NCI-H128 (cell line): Measurements from ENCODE around the gene LTA.
"Not testable (repeated sequence)": the region's sequence is repeated elsewhere in the genome, so short reads cannot be mapped to it uniquely, and the experiment has no call there.

Experiments
- DNase-seq: peaks from one replicate; lab custom pipeline; 2025; ENCODE audit not compliant: unreplicated experiment; lab: John Stamatoyannopoulos, UW

LTA gene

GRCh38 chr6:31541658-31542521 lies 30.2 kb upstream of the LTA start, which contains the start of gene DDX39B:
Gene DDX39B, minus strand, starts transcription at chr6:31542003. Its CDS starts 1,471 bp downstream, at chr6:31540532.
- DNase-seq, result peak; percentile 91

- DNase-seq, result no peak
These were observed 28.4 kb upstream of the LTA start for GRCh38 chr6:31543639-31544038.

DNA sequence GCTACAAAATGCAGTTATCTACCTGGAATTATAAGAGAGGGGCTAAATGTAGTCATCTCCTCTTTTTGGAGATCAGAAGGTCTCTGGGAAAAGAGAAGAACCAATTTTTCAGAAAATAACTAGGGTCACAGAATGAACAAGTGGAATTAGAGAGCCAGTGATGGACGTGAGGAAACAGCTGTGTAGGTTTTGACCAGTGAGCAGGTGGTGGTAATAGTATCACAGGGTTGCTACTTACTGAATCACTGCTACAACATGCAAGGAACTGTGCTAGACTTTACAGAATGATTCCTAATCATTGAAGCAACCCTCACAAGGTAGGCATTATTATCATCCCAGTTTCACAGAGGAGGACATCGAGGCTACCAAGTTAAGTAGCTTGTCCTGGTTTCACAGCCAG lies 27.4 kb upstream of the LTA start:
- no peak for DNase-seq

- DNase-seq, result no peak
These were observed 26.8 kb upstream of the LTA start for GRCh38 chr6:31545291-31545690.

DNA sequence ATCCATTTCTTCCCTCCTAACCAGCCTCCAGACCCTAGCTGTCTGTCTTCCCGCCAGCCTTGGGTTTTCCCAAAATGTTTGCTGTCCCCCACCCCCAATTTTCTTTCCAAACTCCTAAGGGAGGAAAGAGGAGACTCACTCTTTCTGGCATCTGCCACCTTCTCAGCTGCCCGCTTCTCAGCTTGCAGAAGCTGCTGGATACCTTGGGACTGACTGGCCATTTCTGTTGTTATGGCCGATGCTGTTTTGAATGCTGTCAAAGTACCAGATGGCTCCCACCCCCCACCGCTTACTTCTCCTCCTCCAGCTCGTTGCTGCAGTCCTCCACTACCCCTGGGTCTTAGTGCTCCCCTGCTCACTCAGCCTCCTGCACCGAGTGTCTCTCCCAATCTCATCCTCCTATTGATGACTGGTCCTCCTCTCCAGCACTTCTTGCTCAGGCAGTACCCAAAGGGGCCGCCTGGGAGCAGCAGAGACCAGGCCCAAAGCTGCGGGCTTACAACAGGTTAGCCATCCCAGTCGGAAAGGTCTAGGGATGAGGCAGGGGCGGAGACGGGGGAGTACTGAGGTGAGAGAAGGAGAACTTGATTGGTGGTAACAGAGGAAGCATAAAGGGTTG lies 25.6 kb upstream of the LTA start, which contains the start of gene ATP6V1G2:
Gene ATP6V1G2, minus strand, starts transcription at position 270 of the 619 bp plus-strand sequence. Its CDS starts 49 bp downstream, at position 221.
- peak; percentile 89 for DNase-seq

GRCh38 chr6:31546958-31547726 lies 24.9 kb upstream of the LTA start, which contains the start of gene NFKBIL1:
Gene NFKBIL1, plus strand, starts transcription at chr6:31547608. Its CDS starts 87 bp downstream, at chr6:31547695.
- peak; percentile 90 for DNase-seq

DNA sequence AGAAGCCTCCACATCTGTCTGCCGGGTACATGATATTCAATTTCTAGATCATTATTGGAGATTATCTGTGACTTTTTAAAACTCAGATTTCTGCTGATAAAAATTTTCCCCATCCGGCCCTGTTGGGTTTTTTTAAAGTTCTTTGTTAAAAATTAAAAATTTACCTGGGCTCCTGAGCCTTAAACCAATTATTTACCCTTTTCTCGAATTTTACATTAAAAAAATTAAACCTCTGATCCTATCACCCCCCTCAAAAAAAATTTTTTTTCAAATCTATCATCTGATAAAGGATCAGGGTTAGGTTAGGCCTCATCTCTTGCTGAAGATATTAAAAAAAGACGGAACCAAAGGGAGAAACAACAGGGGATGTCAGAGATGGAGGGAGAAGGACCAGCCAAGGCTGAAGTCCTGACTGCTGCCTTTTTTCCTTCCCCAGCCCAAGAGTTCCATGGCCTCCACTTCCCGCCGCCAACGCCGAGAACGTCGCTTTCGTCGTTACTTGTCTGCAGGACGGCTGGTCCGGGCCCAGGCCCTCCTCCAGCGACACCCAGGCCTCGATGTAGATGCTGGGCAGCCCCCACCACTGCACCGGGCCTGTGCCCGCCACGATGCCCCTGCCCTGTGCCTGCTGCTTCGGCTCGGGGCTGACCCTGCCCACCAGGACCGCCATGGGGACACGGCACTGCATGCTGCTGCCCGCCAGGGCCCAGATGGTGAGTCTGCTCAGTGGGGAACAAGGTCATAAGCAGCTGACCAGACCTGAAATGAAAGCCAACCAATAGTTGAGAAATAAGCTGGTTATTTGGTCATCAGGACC lies 24.2 kb upstream of the LTA start:
- no peak for DNase-seq

GRCh38 chr6:31548544-31548873 lies 23.6 kb upstream of the LTA start:
- no peak for DNase-seq

- not testable (repeated sequence) for DNase-seq
These were observed 20.7 kb upstream of the LTA start for GRCh38 chr6:31551371-31551770.

DNA sequence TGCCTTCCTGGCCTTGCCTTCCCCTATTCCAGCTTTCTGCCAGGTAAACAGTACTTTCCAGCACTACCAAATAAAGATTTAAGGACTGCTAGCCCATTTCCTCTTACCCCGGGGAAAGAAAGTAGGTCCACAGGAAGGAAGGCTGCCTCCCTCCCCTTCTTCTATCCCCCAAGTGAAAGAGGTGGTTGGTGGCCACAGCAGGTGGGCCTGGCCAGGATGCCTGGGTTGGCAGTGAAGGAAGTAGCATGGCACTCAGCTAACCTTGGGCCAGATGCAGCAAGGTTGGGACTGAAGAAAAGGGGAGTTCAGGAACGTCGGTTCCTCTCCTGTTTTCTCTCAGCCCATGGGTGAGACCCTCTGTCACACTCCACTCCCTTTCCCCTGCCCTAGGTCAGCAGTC lies 15.8 kb upstream of the LTA start:
- no peak for DNase-seq

GRCh38 chr6:31557443-31558317 lies 14.4 kb upstream of the LTA start:
- no peak for DNase-seq

DNA sequence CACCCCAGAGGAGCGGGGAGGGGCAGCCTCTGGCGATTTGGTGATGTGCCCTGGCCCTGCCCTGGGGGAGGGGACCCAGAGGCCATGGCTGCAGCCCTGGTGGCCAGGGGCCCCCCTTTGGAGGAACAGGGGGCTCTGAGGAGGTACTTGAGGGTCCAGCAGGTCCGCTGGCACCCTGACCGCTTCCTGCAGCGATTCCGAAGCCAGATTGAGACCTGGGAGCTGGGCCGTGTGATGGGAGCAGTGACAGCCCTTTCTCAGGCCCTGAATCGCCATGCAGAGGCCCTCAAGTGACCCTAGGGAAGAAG lies 13.8 kb upstream of the LTA start:
- DNase-seq, result no peak

GRCh38 chr6:31558631-31559500 lies 13.2 kb upstream of the LTA start:
- DNase-seq, result no peak

DNA sequence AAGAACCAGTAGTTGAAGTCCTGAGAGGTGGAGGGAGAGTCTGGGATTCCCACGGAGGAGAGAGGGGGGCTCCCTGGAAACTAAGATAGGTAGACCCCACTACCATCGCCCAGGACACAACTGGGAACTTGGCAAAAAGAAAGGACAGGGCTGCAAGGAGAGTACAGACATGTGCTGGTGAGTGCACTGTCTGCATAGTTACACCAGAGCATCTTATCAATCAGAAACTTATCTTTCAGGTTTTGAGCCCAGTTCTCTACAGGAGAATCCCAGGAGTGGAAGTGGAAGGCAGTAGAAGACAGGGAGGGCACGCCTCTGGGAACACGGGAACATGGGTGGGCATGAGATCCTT lies 12.5 kb upstream of the LTA start:
- DNase-seq, result no peak

DNA sequence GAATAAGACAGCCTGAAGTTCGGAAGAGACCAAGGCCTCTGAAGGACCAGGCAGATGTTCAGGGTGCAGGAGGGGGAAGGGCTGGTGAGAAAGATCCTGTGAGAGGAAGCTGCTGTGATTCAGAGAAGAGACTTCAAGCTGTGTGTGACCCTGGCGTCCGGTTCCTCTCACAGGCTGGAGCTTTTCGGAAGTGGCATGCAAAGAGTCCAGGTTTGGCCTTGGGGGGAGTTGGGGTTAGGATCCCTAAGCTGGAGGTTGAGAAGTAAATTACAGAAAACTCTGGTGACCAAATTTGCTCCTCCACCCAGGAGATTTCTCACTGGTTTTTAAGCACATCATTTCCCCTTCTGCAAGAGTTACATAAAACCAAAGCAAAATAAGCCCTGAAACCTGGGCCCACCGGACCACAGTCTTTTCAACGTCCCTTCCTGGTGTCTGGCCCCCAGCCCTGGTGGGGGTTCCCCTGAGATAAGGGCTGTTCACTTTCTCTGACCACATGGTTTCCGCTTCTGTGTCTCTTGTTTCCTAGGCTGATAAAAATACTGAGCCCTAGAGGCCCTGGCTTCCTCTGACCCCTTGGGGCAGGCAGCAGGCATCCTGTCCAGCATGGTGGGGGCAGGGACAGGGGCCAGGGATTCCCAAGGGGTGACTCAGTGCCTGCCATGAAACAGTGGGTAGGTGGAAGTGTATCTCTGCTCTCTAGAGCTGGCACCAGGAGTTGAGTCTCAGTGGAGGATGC lies 12.0 kb upstream of the LTA start:
- no peak for DNase-seq

DNA sequence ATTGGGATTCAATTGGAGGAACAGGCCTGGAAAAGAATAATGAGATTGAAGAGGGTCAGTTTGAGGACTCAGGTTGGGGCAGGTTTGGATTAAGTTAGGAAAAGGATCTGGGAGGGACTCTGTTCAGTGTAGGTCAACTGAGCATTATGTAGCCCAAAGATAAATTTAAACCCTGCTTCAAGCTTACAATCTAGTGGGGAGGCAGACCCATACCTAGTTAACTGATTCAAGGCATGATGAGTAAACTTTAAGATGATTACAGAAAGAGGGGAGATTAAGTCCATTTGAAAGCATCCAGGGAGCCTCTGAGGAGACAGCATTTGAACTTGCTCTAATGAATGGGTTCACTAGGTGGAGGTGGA lies 11.4 kb upstream of the LTA start:
- no peak for DNase-seq

DNA sequence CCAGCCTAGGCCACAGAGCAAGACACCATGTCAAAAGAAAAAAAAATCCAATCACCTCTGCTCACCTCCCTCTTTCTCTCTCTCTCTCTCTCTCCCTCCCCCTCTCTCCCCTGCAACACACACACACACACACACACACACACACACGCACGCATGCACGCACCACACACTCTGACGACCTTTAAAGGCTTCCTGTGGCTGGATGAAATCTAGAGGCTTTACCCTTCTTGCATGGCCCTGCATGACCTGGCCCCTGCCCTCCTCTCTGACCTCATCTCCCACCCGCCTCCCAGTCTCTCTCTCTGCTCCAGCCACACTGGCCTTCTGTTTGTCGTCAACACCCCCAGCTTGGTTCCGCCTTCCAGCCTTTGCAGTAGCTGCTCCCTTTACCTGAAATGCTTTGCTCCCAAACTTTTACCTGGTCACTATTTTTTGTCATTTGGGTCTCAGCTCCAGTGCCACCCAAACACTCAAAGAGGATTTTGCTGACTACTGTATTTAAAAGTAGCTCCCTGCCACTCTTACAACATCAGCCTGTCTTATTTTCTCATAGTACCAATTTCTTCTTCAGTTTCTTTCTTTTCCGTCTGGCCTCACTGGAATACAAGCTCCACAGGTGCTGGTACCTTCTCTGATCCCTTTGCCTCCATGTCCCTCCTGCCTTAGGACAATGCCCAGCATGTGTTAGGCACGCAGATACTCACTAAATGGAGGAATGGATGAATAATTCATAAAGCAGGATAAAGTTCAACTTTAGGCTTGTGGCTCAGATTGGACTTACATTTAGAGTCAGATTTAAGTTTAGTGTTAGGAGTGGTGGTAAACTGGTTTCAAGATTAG lies 4.3 kb upstream of the LTA start:
- DNase-seq, result no peak

DNA sequence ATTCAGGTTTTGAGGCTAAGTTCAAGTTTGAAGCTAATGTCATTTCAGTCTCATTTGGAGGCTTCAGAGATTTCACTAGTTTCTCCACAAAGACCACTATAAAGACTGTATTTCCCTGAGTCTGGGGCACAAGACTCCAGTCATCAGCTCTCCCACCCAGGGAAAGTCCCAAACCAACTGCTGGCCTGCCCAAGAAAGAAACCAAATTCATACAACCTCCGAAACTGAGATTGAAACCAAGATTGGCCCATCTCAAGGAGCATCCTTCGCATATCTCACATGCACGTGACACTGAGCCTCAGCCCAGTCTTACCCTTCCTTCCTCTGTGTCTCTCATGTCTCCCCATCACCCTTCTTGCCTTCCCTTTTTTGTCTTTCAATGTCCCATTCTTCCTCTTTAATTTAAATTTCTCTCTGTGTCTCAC lies 3.5 kb upstream of the LTA start:
- DNase-seq, result no peak
